ENCODE measurements around the gene RAB11FIP2. TPM values are rescaled to one million over a fixed set of nuclear protein-coding genes. Genes with fewer than 3 reads are reported as not detected.

The RAB11FIP2 gene
- total and polyA plus RNA-seq, 7 donors = 1.4 to 166 (median 40.3) TPM

- no peak for DNase-seq
- Histone ChIP-seq H3K27ac (no peak overlapping the region), H3K27me3 (no peaks in the 10 kb centered on the region), H3K36me3 (no peaks in the 10 kb centered on the region), H3K4me1 (peaks cover 0 to 13% (median 9%) of the 10 kb centered on the region in 4 donors), H3K4me3 (no peak overlapping the region), H3K9me3 (no peaks in the 10 kb centered on the region)
- intact Hi-C loops (cut with DNase I) = no loop called here
- 95% methylated on average over 4 of the region's 4 CpGs for WGBS, 2 donors
- TF ChIP-seq CTCF (IDR thresholded peaks at IDR 0.05) (no peak), EP300 (IDR thresholded peaks at IDR 0.05) (no peak), POLR2A (IDR thresholded peaks at IDR 0.05) (no peak)
Observed at GRCh38 chr10:118026936-118027335, 19.8 kb downstream of the RAB11FIP2 start.

GRCh38 chr10:118020365-118020764, 26.4 kb downstream of the RAB11FIP2 start:
- H3K36me3 ChIP-seq = no peaks in the 10 kb centered on the region
- no peaks in the 10 kb centered on the region for H3K4me1 ChIP-seq
- H3K27ac ChIP-seq = no peak overlapping the region
- no peak for TF ChIP-seq EP300 (IDR thresholded peaks at IDR 0.05)
- TF ChIP-seq CTCF (IDR thresholded peaks at IDR 0.05) = no peak
- TF ChIP-seq POLR2A (IDR thresholded peaks at IDR 0.05) = no peak
- no peak for TF ChIP-seq POLR2AphosphoS5 (IDR thresholded peaks at IDR 0.05)
- DNase-seq = no peak
- intact Hi-C loops (cut with DNase I) = no loop called here
- H3K27me3 ChIP-seq = no peaks in the 10 kb centered on the region
- 88 to 93% methylated on average over 3 of the region's 3 CpGs for WGBS, 2 donors
- H3K9me3 ChIP-seq = no peaks in the 10 kb centered on the region
- H3K4me3 ChIP-seq = no peak overlapping the region

GRCh38 chr10:118017850-118018249, 28.9 kb downstream of the RAB11FIP2 start:
- no peak overlapping the region for H3K27ac ChIP-seq
- H3K4me1 ChIP-seq = no peaks in the 10 kb centered on the region
- H3K4me3 ChIP-seq = no peak overlapping the region
- TF ChIP-seq EP300 (IDR thresholded peaks at IDR 0.05) (no peak), POLR2A (IDR thresholded peaks at IDR 0.05) (no peak), POLR2AphosphoS5 (IDR thresholded peaks at IDR 0.05) (no peak), CTCF (IDR thresholded peaks at IDR 0.05) (no peak)
- intact Hi-C loops (cut with DNase I) = no loop called here
- peaks cover 0 to 12% (median 0%) of the 10 kb centered on the region in 4 donors for H3K36me3 ChIP-seq
- no peak for DNase-seq
- H3K9me3 ChIP-seq = no peaks in the 10 kb centered on the region
- 93 to 98% methylated on average over 5 of the region's 5 CpGs for WGBS, 2 donors
- no peaks in the 10 kb centered on the region for H3K27me3 ChIP-seq

GRCh38 chr10:118017071-118017740, 29.5 kb downstream of the RAB11FIP2 start:
- no peaks in the 10 kb centered on the region for H3K4me1 ChIP-seq
- no peak for TF ChIP-seq CTCF (IDR thresholded peaks at IDR 0.05)
- TF ChIP-seq POLR2AphosphoS5 (IDR thresholded peaks at IDR 0.05) = no peak
- no peak for TF ChIP-seq POLR2A (IDR thresholded peaks at IDR 0.05)
- TF ChIP-seq EP300 (IDR thresholded peaks at IDR 0.05) = no peak
- no peaks in the 10 kb centered on the region for H3K27me3 ChIP-seq
- intact Hi-C loops (cut with DNase I) = no loop called here
- DNase-seq = no peak
- WGBS, 2 donors = 95% methylated on average over 12 of the region's 12 CpGs
- H3K4me3 ChIP-seq = no peak overlapping the region
- no peak overlapping the region for H3K27ac ChIP-seq
- H3K36me3 ChIP-seq = peaks cover 0 to 12% (median 0%) of the 10 kb centered on the region in 4 donors
- H3K9me3 ChIP-seq = no peaks in the 10 kb centered on the region
